GM18867 (cell line): ENCODE data around the gene TDRD10.

Source experiments
- ATAC-seq: cut with Tn5 transposase; IDR thresholded peaks from one replicate; pipeline ENCODE4 v1.9.1; 2021; ENCODE audit warnings: mild to moderate bottlenecking, moderate library complexity; ENCODE audit not compliant: unreplicated experiment

TDRD10 gene

DNA sequence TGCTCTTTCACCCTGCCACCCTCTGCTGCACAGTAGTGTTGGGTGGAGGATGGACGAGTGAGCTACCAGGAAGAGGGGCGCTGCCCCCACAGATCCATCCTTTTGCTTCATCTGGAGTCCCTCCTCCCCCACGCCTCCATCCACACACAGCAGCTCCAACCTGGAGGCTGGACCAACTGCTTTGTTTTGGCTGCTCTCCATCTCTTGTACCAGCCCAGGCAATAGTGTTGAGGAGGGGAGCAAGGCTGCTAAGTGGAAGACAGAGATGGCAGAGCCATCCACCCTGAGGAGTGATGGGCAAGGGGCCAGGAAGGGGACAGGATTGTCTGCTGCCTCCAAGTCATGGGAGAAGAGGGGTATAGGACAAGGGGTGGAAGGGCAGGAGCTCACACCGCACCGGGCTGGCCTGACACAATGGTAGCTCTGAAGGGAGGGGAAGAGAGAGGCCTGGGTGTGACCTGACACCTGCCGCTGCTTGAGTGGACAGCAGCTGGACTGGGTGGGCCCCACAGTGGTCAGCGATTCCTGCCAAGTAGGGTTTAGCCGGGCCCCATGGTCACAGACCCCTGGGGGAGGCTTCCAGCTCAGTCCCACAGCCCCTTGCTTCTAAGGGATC, 74.0 kb downstream of the TDRD10 start:
- no peak for ATAC-seq

DNA sequence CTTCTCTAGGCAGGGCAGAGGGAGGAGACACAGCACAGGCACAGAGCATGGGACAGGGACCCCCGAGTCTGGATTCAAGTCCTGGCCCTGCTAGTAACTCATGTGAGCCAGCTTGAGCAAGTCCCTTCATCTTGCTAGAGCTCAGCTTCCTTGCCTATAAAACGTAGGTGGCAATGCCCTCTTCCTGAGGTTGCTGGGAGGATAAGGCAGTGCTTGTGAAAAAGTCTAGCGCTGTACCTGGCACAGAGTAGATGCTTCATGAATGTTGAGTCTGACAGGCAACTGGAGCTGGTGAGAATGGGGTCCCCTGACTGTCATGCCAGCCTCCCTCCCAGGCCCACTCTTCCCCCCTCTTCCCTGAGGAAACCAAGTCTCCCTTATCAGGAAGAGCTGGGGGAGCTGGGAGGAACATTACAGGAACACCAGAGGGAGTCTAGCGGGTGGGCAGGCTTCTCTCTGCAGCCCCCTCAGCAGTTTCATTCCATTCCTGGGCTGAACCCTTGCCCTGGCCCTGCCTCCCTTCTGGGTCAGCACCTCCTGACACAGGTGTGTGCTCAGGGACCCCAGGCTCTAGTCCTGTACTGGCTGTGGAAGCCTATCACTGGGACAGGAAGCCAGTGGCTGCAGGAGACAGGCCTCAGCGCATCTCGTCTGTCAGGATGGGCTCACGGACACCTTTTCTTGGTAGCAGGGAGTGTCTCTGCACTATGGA, 75.5 kb downstream of the TDRD10 start:
- ATAC-seq: no peak

DNA sequence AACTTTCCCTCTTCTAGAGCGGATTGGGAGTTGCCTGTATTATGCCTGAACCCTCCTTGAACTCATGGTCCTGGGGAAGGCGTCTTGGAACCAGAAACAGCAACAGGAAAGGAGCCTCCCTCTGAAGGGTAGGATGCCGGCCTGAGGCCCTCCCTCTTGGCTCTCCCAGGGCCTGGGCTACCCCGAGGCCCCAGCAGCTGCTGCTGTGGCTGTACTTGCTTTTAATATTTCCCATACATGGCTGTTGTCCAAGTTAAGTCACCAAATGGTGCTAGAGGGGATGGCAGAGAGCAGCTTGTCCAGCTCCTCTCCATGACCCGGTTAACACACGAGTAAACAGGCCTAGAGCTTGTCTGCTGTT, 76.0 kb downstream of the TDRD10 start:
- ATAC-seq: no peak

DNA sequence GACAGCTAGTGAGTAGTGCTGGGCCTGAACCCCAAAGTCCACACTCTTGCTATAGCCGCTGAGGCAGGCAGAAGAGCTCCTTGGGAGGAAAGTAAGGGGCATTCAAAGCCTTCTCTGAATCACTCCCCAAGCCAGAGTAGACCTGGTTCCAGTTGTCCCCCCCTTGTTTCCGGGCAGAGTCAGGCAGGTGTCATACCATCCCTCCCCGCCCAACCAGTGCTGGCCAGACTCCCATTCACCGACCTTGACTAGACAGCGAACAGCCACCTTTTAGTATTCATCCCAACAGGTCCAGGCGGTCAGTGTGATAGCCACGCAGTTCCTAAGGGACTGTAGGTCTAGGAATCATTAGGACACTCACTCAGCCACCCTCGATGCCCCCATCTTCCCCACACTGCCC, 77.4 kb downstream of the TDRD10 start:
- ATAC-seq: no peak

DNA sequence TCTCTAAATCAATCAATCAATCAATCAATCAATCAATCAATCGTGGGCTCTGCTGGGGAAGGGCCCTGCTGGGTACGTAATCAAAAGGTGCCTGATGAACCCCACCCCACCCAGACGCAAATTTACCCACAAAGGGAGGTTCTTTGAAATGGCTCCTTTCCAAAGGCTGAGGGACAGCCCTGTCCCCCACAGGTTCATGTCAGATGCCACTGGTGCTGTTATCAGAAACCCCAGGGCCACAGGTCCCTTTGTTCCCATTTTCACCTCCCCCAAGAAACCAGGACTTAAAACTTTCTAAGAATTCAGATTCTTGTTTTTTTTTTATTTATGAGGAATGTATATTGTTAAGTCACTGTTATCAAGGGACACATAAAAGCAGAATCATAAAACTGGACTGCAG, 79.7 kb downstream of the TDRD10 start:
- no peak for ATAC-seq

DNA sequence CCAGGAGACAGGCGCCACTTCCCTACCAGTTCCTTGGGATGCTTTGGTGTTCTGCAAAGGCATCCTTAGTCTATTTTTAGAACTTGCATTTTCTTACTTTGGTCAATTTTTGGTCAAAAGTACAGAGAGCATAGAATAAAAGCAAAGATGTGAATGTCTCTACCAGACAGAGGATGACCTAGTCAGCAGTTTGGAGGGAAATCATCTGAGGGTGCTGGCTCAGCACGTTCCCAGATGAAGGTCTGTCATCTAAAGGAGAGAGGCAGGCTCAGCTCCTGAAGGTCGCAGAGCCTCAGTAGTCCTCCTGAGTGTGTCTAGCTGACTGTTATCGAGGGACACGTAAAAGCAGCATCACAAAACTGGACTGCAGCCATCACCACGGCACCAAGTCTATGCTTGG, 80.9 kb downstream of the TDRD10 start:
- no peak for ATAC-seq

DNA sequence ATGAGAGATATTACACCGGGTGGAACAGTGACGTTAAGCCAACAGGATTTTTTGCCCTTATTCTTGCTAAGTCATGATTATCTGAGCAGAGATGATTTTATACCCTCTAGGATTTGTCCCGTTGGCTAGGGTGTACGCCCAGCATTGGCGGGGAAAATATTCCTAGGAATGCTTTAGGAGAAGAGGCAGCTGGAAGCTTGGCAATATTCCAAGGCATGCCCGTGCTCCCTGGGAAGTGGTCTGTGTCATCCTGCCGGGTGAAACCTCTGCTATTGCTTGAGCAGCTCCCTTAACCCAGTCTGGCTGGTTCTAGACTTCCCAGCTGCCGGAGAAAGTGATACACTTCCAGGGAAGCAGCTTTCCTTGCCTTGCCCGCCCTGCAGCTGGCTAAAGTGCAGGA, 81.8 kb downstream of the TDRD10 start:
- no peak for ATAC-seq

DNA sequence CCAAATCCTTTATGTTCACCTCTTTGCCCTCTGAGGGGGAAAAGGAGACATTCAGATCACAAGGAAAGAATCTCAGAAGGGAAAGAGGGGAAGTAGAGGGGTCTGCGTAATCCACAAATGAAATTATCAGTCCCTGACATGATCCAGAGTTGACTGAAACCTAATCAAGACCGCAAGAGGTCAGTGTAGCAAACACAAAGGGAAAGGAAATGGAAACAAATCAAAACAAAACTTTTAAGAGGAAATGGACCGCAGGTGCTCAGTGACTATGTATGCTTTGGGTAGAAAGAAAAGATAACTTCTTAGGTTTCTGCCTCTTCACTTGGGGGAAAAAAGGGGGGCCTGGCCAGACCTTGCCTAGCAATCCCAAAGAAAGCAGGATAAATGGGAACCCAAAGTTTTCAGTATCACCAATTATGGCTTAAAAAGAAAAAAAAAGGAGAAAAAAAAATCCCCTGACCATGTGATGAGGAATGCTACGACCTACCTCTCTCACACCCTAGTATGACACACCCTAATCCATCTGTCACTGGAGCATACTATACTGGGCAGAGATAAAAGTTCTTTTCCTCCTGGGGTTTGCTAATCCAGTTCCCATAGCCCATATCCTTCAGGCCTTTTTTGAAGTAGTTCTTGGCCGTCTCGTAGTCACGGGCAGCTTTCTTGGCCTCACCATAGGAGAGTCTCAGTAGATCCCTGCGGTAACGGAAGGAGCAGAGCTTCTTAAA, 82.4 kb downstream of the TDRD10 start:
- no peak for ATAC-seq

DNA sequence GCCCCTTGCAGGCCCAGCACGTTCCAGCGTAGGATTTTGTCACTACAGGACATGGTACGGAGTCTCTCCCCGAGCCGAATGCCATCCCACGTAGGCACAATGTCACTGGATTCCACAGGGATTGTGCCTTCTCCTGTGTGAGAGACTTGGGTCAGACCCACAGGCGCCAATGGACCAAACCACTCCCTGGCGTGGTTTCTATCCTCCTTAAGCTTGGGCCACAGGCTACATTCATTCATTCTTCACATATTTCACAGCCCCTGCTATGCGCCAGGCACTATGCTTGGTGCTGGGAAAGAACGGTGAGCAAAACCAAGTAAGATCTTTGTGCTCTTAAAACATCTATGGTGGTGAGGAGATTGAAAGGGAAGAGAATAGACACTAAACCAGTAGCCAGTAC, 84.2 kb downstream of the TDRD10 start:
- no peak for ATAC-seq

DNA sequence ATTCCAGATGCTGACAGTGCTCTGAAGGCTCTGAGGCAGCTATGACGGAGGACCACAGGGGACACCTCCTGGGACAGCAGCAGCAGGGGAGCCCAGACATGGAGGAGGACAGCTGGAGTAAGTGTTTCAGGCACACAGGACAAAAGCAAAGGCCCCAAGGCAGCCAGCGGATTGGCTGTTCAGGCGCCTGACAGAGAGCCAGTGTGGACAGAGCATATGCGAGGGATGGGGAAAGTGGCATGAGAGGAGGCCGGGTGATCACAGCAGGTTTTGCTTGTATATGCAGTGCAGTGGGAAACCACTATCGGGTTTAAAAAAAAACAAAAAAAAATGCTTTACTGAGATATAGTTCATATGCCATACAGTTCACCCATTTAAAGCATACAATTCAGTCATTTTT, 84.6 kb downstream of the TDRD10 start:
- no peak for ATAC-seq

DNA sequence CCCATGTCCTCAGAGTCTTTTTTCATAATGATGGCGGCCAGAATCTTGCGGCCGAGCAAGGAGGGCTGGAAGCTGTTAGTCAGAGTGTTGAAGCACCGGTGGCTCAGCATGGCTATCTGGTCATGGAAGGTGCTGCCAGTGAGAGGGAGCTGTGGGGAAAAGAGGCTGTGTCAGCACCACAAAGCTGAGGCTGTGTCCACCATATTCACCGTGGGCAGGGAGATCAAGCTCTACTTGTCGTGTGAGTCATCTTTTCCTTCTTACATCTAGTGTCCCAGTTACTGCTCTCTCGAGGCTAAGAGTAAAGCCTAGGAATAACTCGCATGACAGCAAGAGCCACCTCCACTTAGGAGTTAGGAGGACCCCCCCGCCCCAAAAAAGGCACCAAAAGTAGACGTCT, 87.8 kb downstream of the TDRD10 start:
- ATAC-seq: no peak

DNA sequence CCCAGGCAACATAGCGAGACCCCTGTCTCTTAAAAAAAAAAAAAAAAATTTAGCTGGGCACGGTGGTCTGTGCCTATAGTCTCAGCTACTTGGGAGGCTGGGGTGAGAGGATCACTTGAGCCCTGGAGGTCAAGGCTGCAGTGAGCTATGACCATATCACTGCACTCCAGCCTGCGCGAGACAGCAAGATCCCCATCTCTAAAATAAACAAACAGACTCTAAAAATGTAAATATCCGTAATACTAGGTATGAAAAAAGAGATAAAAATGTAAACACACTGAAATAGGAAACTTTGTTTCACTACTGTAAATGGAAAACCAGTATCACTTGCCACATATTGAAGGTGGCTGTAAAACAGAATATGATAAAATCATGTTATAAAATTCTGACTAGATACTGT, 88.7 kb downstream of the TDRD10 start:
- ATAC-seq: no peak

DNA sequence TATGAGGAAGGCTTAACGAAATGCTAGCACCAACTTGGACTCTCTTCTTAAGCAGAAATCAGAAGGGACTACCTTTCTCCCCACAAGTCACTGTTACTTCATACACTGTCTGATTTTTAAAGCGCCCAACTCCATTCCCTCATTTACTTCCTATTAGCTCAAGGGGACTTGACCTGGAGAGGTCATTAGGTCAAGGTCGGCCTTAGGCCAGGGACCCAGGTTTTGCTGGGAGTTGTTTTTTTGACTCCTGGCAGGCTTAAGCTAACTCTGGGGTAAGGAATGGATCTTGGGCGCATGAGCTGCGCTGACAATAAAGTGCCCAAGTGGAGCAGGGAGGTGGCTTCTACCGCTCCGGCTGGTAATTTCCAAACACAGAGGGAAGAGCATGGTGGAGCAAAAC, 89.2 kb downstream of the TDRD10 start:
- no peak for ATAC-seq

DNA sequence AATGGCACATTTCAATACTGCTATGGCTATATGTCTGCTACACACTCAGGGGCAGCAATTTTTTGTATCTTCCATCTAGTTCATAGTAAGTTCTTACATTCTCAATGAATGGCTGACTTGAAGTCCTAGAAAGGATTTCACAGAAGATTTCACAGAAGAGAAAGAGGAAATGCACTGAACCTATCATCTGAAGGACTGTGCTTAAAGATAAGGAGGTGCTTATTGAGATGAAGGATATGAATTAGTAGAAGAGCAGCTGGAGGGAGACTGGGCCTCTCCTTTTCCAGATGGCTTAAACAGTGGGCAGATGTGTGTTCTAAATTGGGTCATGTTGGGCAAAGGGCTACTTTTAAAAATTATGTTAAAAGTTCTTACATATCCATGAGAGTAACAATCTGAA, 91.4 kb downstream of the TDRD10 start:
- ATAC-seq: no peak

DNA sequence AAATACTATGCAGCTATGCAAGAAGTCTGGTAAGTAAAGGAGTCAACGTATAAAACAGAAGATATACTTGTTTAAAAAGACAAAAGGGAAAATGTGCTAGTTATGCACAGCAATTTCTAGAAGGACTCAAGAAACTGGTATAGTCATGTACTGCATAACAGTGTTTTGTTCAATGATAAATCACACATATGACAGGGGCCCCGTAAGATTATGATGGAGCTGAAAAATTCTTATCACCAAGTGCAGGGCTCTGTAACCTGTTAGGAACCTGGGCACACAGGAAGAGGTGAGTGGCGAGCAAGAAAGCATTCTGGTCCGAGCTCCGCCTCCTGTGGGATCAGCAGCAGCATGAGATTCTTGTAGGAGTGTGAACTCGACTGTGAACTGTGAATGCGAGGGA, 92.8 kb downstream of the TDRD10 start:
- no peak for ATAC-seq

DNA sequence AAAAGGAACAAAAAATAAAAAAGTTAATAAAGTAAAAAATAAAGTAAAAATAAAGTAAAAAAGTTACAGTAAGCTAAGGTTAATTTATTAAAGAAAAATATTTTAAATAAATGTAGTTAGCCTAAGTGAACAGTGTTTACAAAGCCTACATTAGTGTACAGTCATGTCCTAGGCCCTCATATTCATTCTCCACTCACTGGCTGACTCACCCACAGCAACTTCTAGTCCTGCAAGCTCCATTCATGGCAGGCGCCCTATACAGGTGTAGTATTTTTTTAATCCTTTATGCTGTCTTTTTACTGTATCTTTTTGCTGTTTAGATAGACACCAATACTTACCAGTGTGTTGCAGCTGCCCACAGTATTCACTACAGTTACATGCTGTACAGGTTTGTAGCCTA, 93.6 kb downstream of the TDRD10 start:
- ATAC-seq: no peak
